22Rv1 (cell line): Measurements from ENCODE around the gene ABHD15.

Experiments used
- H3K27ac ChIP-seq: fragments of 450-650 bp; 2 replicates; pipeline ENCODE4 v1.5.1; 2017
- ZFX ChIP-seq: fragments of 450-650 bp; IDR thresholded peaks from 2 replicates; pipeline ENCODE4 v1.6.1; 2017; ENCODE audit warnings: antibody characterized with exemption, borderline replicate concordance
- TF ChIP-seq, protein P1 (sequence below): fragments of 450-650 bp; IDR thresholded peaks from 2 replicates; pipeline ENCODE4 v1.5.1; 2017; ENCODE audit warnings: mild to moderate bottlenecking

Gene ABHD15

DNA sequence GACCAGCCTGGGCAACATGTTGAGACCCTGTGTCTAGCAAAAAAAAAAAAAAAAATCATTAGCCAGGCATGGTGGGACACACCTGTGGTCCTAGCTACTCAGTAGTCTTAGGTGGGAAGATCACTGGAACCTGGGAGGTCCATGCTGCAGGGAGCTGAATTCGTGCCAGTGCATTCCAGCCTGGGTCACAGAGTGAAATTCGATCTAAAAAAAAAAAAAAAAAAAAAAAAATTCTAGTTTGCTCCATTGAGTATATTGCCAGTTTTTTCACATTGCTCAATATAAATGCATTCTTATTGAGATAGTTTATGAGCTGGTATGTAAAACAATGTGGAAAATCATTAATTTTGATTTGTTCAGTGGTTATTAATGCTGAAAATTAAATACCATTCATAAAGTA lies 52.0 kb downstream of the ABHD15 start:
- H3K27ac ChIP-seq, result no peak overlapping the region
- TF ChIP-seq, protein P1, sequence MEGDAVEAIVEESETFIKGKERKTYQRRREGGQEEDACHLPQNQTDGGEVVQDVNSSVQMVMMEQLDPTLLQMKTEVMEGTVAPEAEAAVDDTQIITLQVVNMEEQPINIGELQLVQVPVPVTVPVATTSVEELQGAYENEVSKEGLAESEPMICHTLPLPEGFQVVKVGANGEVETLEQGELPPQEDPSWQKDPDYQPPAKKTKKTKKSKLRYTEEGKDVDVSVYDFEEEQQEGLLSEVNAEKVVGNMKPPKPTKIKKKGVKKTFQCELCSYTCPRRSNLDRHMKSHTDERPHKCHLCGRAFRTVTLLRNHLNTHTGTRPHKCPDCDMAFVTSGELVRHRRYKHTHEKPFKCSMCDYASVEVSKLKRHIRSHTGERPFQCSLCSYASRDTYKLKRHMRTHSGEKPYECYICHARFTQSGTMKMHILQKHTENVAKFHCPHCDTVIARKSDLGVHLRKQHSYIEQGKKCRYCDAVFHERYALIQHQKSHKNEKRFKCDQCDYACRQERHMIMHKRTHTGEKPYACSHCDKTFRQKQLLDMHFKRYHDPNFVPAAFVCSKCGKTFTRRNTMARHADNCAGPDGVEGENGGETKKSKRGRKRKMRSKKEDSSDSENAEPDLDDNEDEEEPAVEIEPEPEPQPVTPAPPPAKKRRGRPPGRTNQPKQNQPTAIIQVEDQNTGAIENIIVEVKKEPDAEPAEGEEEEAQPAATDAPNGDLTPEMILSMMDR, result no peak
- TF ChIP-seq ZFX, result no peak

- no peak for TF ChIP-seq ZFX
- TF ChIP-seq, protein P1, result no peak
- H3K27ac ChIP-seq, result no peak overlapping the region
These were observed 55.9 kb downstream of the ABHD15 start for GRCh38 chr17:29510953-29511352.
